HG03460 (cell line): ENCODE results near the gene CACNB2.

Experiments
- ATAC-seq: cut with Tn5 transposase; IDR thresholded peaks from one replicate; pipeline ENCODE4 v1.9.1; 2021; ENCODE audit not compliant: unreplicated experiment

CACNB2 gene

GRCh38 chr10:18328941-18329340, 188.7 kb downstream of the CACNB2 start:
- ATAC-seq, result no peak

DNA sequence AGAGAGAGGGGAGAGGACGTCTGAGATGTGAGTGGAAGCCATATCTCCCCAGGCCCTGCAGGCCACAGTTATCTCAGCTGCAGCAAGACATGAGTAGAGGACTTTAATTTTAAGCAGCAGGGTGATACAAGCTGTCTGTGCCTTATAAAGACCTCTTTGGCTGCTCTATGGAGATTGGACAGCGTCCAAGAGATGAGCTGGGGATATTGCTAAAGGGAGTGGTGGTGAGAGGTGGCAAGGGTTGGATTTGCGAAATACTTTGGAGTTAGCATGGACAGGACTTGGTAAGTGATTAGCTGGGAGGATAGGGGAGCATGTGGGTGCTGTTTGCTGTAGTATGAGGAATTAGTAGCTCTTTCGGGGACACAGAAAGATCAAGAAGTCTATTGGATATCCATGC, 191.8 kb downstream of the CACNB2 start:
- no peak for ATAC-seq

DNA sequence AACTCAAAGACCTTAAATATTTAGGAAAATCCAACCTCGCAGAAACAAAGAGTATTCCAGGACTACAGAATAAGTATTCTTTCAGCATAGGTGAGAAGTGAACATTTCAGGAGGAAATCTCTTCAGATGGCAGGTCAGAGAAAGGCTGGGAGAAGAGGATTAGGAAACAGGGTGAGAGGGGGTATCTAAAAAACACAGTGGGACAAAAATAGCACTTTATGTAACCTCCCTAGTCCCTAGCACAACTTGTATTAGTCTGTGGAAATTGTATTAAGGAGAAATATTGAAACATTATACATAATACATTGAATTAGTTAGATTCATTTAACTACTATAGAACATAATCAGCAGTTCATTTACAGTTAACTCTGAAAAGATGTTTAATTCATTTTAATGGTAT, 192.3 kb downstream of the CACNB2 start:
- ATAC-seq, result no peak

DNA sequence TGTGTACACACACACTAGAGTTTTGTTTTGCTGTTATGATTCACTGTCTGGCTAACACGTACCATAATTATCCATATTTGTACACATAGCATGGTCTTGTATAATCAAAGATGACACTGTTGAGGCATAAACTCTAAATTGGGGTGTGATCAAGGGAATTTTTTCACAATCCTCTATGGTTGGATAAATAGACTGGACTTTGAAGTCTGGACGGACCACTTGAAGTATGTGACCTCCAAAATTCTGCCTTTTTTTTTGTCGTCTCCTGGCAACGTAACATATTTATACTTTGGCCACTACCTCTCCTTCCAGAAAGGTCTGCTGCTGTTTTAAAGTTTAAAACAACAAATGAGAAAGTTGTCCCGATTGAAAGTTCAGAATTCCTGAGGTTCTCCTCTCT, 193.4 kb downstream of the CACNB2 start:
- ATAC-seq, result no peak

- no peak for ATAC-seq
Observed at GRCh38 chr10:18334116-18334867, 194.1 kb downstream of the CACNB2 start.

DNA sequence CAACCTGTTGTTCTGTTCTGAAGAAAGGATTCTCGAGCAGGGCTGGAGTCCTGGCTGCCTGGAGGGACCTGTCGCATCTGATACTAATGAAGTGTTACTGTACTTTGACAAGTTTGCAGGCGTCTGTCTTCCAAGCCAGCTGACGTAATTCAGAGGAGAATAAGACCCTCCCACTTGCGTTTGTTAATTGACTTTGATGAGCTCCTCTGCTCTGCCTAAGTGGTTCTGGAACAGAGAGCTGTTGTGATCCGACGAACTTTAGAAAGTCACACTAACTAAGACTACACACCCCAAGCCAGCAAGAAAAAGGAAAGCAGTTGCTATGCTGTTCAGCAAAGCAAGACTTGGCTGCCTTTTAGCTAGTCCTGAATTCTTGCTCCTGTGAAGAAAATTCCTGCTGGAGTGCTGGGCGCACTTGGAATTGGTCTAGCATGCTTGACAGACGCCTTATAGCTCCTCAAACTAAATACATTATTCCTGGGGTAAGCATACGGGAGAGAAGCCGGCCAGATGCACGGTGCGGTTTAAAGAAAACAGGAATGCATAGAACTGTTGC, 200.3 kb downstream of the CACNB2 start:
- no peak for ATAC-seq

DNA sequence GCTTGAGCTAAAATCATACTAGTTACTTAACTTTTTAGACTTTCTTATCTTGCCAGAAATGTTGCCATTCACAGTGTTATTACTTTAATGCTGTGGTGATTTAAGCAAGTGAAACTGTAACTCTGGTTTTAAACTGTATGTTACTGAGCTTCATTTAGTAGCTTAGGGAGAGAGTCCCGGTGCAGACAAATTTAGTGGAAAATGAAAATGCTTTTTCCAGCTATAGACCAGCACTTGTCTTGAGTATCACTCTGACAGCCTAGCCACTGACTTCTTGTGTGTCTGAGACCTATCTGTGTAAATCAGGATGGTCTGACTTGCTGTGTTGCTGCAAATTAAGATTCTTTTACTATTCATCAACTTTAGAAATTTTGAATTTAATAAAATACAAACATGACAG, 200.8 kb downstream of the CACNB2 start:
- ATAC-seq, result no peak

GRCh38 chr10:18343573-18343972, 203.3 kb downstream of the CACNB2 start:
- ATAC-seq, result no peak

DNA sequence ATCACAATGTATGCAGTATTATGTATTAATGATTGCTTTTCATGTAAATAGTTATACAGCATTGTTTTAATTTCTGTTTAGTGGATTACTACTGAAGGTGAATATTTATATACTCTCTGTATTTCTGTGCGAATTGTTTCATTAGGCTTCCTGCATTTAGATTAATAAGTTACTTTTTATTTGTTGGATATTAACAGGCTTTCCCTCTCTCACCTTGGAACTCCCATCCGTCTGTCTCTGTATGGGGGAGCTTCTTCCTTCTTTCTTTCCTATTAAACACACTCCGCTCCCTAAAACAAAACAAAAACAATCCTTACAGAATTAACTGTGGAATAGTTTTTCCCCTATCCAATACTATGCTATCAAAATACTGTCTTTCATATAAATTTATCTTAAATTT, 205.1 kb downstream of the CACNB2 start:
- no peak for ATAC-seq

DNA sequence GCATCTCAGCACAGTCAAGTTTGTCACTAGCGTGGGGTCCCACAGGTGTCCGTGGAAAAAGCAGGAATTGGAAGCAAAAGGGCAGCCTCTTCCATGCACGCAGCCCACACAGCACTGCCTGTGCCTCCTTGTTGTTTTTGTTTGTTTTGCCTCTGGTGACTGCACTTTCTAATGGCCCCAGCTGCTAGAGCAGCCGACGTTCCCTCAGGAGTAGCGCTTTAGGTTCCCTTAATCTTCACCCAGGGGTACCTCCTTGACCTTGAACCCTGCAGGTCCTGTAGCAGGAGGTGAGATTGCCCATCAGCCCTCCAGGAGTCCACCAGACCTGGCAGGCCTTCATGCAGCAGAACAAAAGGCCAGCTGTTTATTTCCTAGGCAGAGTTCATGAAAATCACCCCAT, 210.1 kb downstream of the CACNB2 start:
- ATAC-seq, result no peak

- no peak for ATAC-seq
Observed at GRCh38 chr10:18351421-18351820, 211.2 kb downstream of the CACNB2 start.

- ATAC-seq, result no peak
Observed at GRCh38 chr10:18352175-18352574, 212.0 kb downstream of the CACNB2 start.

GRCh38 chr10:18359812-18360211, 219.6 kb downstream of the CACNB2 start:
- no peak for ATAC-seq

- ATAC-seq, result no peak
Observed at GRCh38 chr10:18362892-18363291, 222.7 kb downstream of the CACNB2 start.

- peak; percentile 94 for ATAC-seq
Observed at GRCh38 chr10:18364987-18365775, 225.0 kb downstream of the CACNB2 start.

GRCh38 chr10:18367840-18368239, 227.6 kb downstream of the CACNB2 start:
- no peak for ATAC-seq

- no peak for ATAC-seq
Observed at GRCh38 chr10:18368273-18368672, 228.0 kb downstream of the CACNB2 start.

- no peak for ATAC-seq
Observed at GRCh38 chr10:18368682-18369081, 228.5 kb downstream of the CACNB2 start.

- no peak for ATAC-seq
Observed at GRCh38 chr10:18369859-18370473, 229.7 kb downstream of the CACNB2 start.

DNA sequence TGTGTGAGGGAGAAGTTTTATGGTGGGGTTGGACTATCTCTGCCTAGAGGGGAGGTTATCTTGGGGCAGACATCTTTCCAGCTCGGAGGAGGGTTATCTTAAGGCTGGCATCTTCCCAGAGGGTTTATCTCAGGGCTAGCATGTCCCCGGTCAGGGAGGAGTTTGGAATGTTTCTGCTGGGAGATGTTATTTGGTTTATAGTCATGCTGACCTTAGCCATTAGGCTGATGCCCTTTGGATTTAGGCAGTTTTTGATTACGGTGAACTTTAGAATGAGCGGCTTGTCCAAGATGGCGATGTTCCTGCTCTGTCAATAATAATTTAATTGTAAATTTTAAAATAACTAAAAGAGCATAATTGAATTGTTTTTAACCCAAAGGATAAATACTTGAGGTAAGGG, 236.4 kb downstream of the CACNB2 start:
- ATAC-seq, result no peak

- no peak for ATAC-seq
Observed at GRCh38 chr10:18377898-18378297, 237.7 kb downstream of the CACNB2 start.

GRCh38 chr10:18378766-18379165, 238.5 kb downstream of the CACNB2 start:
- ATAC-seq, result no peak
